Loucy (cell line): ENCODE measurements around the gene TEX13D.
A peak's percentile ranks its signal among the peaks of the same experiment; 100 is the strongest.

Experiments used
- H2AFZ ChIP-seq: fragments of 200-600 bp; sonication (generic); 2 replicates; pipeline ENCODE4 v1.6.0; 2016; ENCODE audit warnings: antibody characterized with exemption, mild to moderate bottlenecking, low read length, moderate library complexity
- H3F3A ChIP-seq: fragments of 200-600 bp; 2 replicates; pipeline ENCODE4 v1.6.0; 2016; ENCODE audit warnings: antibody characterized with exemption, low read depth, mild to moderate bottlenecking
- H3K27me3 ChIP-seq: fragments of 200-600 bp; sonication (generic); 2 replicates; pipeline ENCODE4 v1.6.1; 2014; ENCODE audit warnings: low read length, mild to moderate bottlenecking; ENCODE audit not compliant: insufficient read depth, poor library complexity, severe bottlenecking
- H3K36me3 ChIP-seq: fragments of 200-600 bp; sonication (generic); 2 replicates; pipeline ENCODE4 v1.6.1; 2016; ENCODE audit warnings: low read length; ENCODE audit not compliant: insufficient read depth
- H3K4me1 ChIP-seq: fragments of 200-600 bp; sonication (generic); 2 replicates; pipeline ENCODE4 v1.5.1; 2014; ENCODE audit warnings: low read length, mild to moderate bottlenecking; ENCODE audit not compliant: insufficient read depth, poor library complexity, severe bottlenecking
- H3K4me2 ChIP-seq: fragments of 200-600 bp; sonication (generic); 2 replicates; pipeline ENCODE4 v1.6.0; 2014; ENCODE audit warnings: antibody characterized with exemption, low read length, low read depth, mild to moderate bottlenecking; ENCODE audit not compliant: poor library complexity, severe bottlenecking
- H3K4me3 ChIP-seq: fragments of 200-600 bp; sonication (generic); 2 replicates; pipeline ENCODE4 v1.5.1; 2014; ENCODE audit warnings: low read length, mild to moderate bottlenecking, mixed read lengths; ENCODE audit not compliant: poor library complexity, severe bottlenecking
- H3K79me2 ChIP-seq: fragments of 200-600 bp; sonication (generic); 2 replicates; pipeline ENCODE4 v1.6.1; 2014; ENCODE audit warnings: low read length; ENCODE audit not compliant: insufficient read depth
- H3K9ac ChIP-seq: fragments of 200-600 bp; sonication (generic); 2 replicates; pipeline ENCODE4 v1.6.0; 2014; ENCODE audit warnings: mild to moderate bottlenecking, low read depth, low read length, moderate library complexity; ENCODE audit not compliant: poor library complexity, severe bottlenecking
- H3K9me2 ChIP-seq: fragments of 200-600 bp; sonication (generic); replicated peaks from 2 replicates; pipeline ENCODE4 v1.6.1; 2016; ENCODE audit warnings: low read depth, low read length, mixed read lengths
- H3K9me3 ChIP-seq: fragments of 200-600 bp; sonication (generic); 2 replicates; pipeline ENCODE4 v1.6.1; 2014; ENCODE audit warnings: mild to moderate bottlenecking, antibody characterized with exemption, low read length, low read depth; ENCODE audit not compliant: insufficient read depth
- H4K20me1 ChIP-seq: fragments of 200-600 bp; sonication (generic); 2 replicates; pipeline ENCODE4 v1.6.0; 2014; ENCODE audit warnings: antibody characterized with exemption, low read length, mild to moderate bottlenecking; ENCODE audit not compliant: insufficient read depth, poor library complexity, severe bottlenecking
- EZH2phosphoT487 ChIP-seq: fragments of 200-600 bp; IDR thresholded peaks from 2 replicates; pipeline ENCODE4 v1.6.1; 2018; ENCODE audit warnings: antibody characterized with exemption, mild to moderate bottlenecking, moderate library complexity, borderline replicate concordance
- TF ChIP-seq, protein P1 (sequence below): fragments of 200-600 bp; sonication (generic); conservative IDR thresholded peaks from 2 replicates; pipeline ENCODE4 v1.5.1; 2014; ENCODE audit warnings: mild to moderate bottlenecking, antibody characterized with exemption, low read length

TEX13D gene

DNA sequence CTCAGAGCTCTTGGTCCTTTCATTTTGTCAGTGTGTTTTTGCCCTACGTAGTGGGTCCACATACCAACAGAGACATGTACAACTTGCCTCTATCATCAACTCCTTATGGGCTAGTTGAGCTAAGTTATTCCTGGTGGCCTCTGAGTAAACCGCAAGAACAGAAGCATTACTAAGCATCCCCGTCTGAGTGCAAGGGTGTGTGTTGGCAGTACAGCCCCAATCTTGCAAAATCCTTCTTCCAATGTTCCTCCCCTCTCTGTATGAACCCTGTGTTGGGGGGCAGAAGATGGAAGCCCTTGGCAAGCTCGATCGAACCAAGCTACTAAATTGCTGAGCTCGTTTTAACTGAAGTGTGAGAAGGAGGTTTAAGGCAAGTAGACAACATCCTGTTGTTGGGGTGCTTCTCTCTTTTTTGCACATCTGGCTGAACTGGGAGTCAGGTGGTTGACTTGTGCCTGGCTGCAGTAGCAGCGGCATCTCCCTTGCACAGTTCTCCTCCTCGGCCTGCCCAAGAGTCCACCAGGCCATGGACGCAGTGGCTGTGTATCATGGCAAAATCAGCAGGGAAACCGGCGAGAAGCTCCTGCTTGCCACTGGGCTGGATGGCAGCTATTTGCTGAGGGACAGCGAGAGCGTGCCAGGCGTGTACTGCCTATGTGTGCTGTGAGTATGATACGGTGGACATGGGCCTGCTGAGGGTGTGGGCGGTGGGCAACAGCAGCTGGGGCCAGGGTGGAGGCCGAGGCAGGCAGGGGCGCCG lies 13.8 kb downstream of the TEX13D start, which contains the start of gene SH2D1A:
Gene SH2D1A (plus strand): TSS at position 447 of the 760 bp plus-strand sequence. CDS start 80 bp downstream, at position 527.
- no peaks in the 10 kb centered on the region for H3K9me2 ChIP-seq
- peaks cover 64% of the 10 kb centered on the region for H3K79me2 ChIP-seq
- no peak within 1 kb of the TSS for H2AFZ ChIP-seq
- TF ChIP-seq EZH2phosphoT487, result no peak
- TF ChIP-seq, protein P1, sequence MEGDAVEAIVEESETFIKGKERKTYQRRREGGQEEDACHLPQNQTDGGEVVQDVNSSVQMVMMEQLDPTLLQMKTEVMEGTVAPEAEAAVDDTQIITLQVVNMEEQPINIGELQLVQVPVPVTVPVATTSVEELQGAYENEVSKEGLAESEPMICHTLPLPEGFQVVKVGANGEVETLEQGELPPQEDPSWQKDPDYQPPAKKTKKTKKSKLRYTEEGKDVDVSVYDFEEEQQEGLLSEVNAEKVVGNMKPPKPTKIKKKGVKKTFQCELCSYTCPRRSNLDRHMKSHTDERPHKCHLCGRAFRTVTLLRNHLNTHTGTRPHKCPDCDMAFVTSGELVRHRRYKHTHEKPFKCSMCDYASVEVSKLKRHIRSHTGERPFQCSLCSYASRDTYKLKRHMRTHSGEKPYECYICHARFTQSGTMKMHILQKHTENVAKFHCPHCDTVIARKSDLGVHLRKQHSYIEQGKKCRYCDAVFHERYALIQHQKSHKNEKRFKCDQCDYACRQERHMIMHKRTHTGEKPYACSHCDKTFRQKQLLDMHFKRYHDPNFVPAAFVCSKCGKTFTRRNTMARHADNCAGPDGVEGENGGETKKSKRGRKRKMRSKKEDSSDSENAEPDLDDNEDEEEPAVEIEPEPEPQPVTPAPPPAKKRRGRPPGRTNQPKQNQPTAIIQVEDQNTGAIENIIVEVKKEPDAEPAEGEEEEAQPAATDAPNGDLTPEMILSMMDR, result no peak
- peak within 1 kb of the TSS; percentile 78 for H3K4me2 ChIP-seq
- no peaks in the 10 kb centered on the region for H3K27me3 ChIP-seq
- H3F3A ChIP-seq, result no peaks in the 10 kb centered on the region; the same call in 1 of the 2 replicates
- H3K9ac ChIP-seq, result peak within 1 kb of the TSS; percentile 99
- H3K36me3 ChIP-seq, result no peaks in the 10 kb centered on the region
- peak within 1 kb of the TSS; percentile 90 for H3K4me3 ChIP-seq
- H3K4me1 ChIP-seq, result peaks cover 46% of the 10 kb centered on the region
- no peaks in the 10 kb centered on the region for H3K9me3 ChIP-seq
- no peaks in the 10 kb centered on the region for H4K20me1 ChIP-seq

DNA sequence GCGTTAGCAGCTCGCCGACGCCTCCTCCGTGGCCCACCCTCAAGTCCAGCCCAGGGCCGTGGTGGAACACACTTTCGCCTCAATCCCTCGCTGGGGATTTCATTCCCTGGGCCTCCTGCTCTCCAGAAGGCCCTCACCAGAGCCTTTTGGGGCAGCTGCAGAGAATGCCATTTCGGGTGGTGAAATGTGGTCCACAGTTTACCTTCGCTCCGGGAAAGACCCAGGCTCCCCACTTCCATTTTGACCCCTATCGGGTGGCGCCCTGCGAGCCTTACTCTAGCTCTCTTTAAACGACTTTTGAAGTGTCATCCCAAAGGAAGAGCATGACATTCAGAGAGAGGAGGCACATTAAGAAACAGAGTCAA lies 14.4 kb downstream of the TEX13D start:
- no peaks in the 10 kb centered on the region for H3K27me3 ChIP-seq

DNA sequence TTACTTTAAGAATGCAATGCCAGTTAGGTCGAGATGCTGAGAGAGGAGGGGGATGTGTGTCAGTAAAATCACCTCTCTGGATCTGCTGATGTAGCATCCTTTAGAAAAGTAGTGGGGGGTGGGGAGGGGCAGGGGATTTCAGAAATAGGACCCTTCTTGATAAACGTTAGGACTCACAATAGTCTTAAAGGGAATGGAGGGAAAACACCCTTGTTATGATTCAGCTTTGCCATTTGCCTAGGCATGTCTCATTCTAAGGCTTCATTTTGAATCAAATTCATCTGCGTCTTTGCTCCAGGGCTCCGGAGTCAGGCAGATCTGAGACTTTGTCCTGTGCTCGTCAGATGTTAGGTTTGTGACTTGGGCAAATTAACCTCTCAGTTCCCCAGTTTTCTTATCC lies 14.8 kb downstream of the TEX13D start:
- Histone ChIP-seq H3K27me3 (no peaks in the 10 kb centered on the region), H3K9me3 (no peaks in the 10 kb centered on the region), H4K20me1 (peaks cover 3% of the 10 kb centered on the region)

More for the DNA sequence above, 14.4 kb downstream of the TEX13D start:
- H4K20me1 ChIP-seq, result no peaks in the 10 kb centered on the region
- TF ChIP-seq EZH2phosphoT487, result no peak
- TF ChIP-seq, protein P1, result no peak
- peak overlapping the region; percentile 90 for H3K4me3 ChIP-seq
- H3K36me3 ChIP-seq, result no peaks in the 10 kb centered on the region
- no peaks in the 10 kb centered on the region; the same call in 1 of the 2 replicates for H3F3A ChIP-seq
- H3K9me2 ChIP-seq, result no peaks in the 10 kb centered on the region
- no peaks in the 10 kb centered on the region for H3K9me3 ChIP-seq
- H3K4me2 ChIP-seq, result peak overlapping the region; percentile 78
- peaks cover 40% of the 10 kb centered on the region for H3K4me1 ChIP-seq
- peaks cover 69% of the 10 kb centered on the region for H3K79me2 ChIP-seq
- peak overlapping the region; percentile 99 for H3K9ac ChIP-seq
- no peak overlapping the region for H2AFZ ChIP-seq

More for the DNA sequence above, 14.8 kb downstream of the TEX13D start:
- peak overlapping the region; percentile 90 for H3K4me3 ChIP-seq
- no peak overlapping the region for H2AFZ ChIP-seq
- peaks cover 73% of the 10 kb centered on the region for H3K79me2 ChIP-seq
- H3K9ac ChIP-seq, result peak overlapping the region; percentile 99
- TF ChIP-seq EZH2phosphoT487, result no peak
- TF ChIP-seq, protein P1, result no peak
- no peaks in the 10 kb centered on the region for H3K36me3 ChIP-seq
- peaks cover 36% of the 10 kb centered on the region for H3K4me1 ChIP-seq
- no peaks in the 10 kb centered on the region; the same call in 1 of the 2 replicates for H3F3A ChIP-seq
- H3K4me2 ChIP-seq, result peak overlapping the region; percentile 78
- H3K9me2 ChIP-seq, result no peaks in the 10 kb centered on the region
